VCaP (cell line): ENCODE data around the gene CCNG2.

Experiments used
- H3K27ac ChIP-seq: fragments of 450-650 bp; 2 replicates; pipeline ENCODE4 v1.5.1; 2017
- CTCF ChIP-seq: fragments of 450-650 bp; conservative IDR thresholded peaks from 2 replicates; pipeline ENCODE4 v1.5.1; 2017; ENCODE audit warnings: mild to moderate bottlenecking, moderate library complexity

The CCNG2 gene

GRCh38 chr4:77203380-77204197, 46.6 kb downstream of the CCNG2 start:
- no peak overlapping the region for H3K27ac ChIP-seq
- no peak for TF ChIP-seq CTCF

- no peak overlapping the region for H3K27ac ChIP-seq
- no peak for TF ChIP-seq CTCF
These were observed 47.6 kb downstream of the CCNG2 start for GRCh38 chr4:77204621-77205020.

- TF ChIP-seq CTCF = no peak
- no peak overlapping the region for H3K27ac ChIP-seq
These were observed 52.0 kb downstream of the CCNG2 start for GRCh38 chr4:77209012-77209411.

GRCh38 chr4:77209936-77210335, 52.9 kb downstream of the CCNG2 start:
- no peak overlapping the region for H3K27ac ChIP-seq
- TF ChIP-seq CTCF = no peak

- no peak overlapping the region for H3K27ac ChIP-seq
- TF ChIP-seq CTCF = no peak
These were observed 58.1 kb downstream of the CCNG2 start for GRCh38 chr4:77215107-77215506.

GRCh38 chr4:77217526-77217925, 60.5 kb downstream of the CCNG2 start:
- no peak overlapping the region for H3K27ac ChIP-seq
- no peak for TF ChIP-seq CTCF

- no peak for TF ChIP-seq CTCF
- no peak overlapping the region for H3K27ac ChIP-seq
These were observed 62.3 kb downstream of the CCNG2 start for GRCh38 chr4:77219266-77219665.
